Osteoblast (primary cell): Measurements from ENCODE around the gene TBC1D21. TPM values are rescaled to one million over a fixed set of nuclear protein-coding genes. Genes with fewer than 3 reads are reported as not detected.

ENCODE experiments used
- DNase-seq: peaks from one replicate; pipeline ENCODE4 v3.0.0; 2011; ENCODE audit warnings: low spot score, mixed read lengths; ENCODE audit not compliant: insufficient read length; ENCODE audit errors: missing footprints
- H2AFZ ChIP-seq: 2 replicates; pipeline ENCODE4 v1.6.0; 2011; ENCODE audit warnings: mild to moderate bottlenecking, low read length
- H3K27ac ChIP-seq: 2 replicates; pipeline ENCODE4 v1.5.1; 2011; ENCODE audit warnings: mild to moderate bottlenecking, low read depth, low read length, moderate library complexity
- H3K27me3 ChIP-seq: 2 replicates; pipeline ENCODE4 v1.6.0; 2012; ENCODE audit warnings: mild to moderate bottlenecking, control low read depth, inconsistent platforms, low read length, moderate library complexity; ENCODE audit not compliant: insufficient read depth
- H3K36me3 ChIP-seq: 2 replicates; pipeline ENCODE4 v1.5.1; 2011; ENCODE audit warnings: mild to moderate bottlenecking, low read length, control low read depth, moderate library complexity; ENCODE audit not compliant: insufficient read depth
- H3K4me1 ChIP-seq: 2 replicates; pipeline ENCODE4 v1.5.1; 2011; ENCODE audit warnings: mild to moderate bottlenecking, low read length, control low read depth, moderate library complexity; ENCODE audit not compliant: insufficient read depth
- H3K4me2 ChIP-seq: 2 replicates; pipeline ENCODE4 v1.6.0; 2011; ENCODE audit warnings: mild to moderate bottlenecking, low read length; ENCODE audit not compliant: insufficient read depth
- H3K4me3 ChIP-seq: fragments of 200-600 bp; sonication (generic); 3 replicates; pipeline ENCODE4 v1.5.1; 2012; ENCODE audit warnings: mild to moderate bottlenecking, low read length, inconsistent platforms; ENCODE audit not compliant: insufficient read depth
- H3K79me2 ChIP-seq: 2 replicates; pipeline ENCODE4 v1.6.0; 2012; ENCODE audit warnings: mild to moderate bottlenecking, low read length, control low read depth, inconsistent platforms; ENCODE audit not compliant: insufficient read depth
- H3K9me3 ChIP-seq: 2 replicates; pipeline ENCODE4 v1.5.1; 2011; ENCODE audit warnings: low read depth, low read length, control low read depth
- H4K20me1 ChIP-seq: 2 replicates; pipeline ENCODE4 v1.6.0; 2012; ENCODE audit warnings: mild to moderate bottlenecking, low read length, control low read depth; ENCODE audit not compliant: insufficient read depth
- total RNA-seq: library from RNA; depleted of rRNA; stranded (reverse); fragments of >200 nt; gene quantifications from 2 replicates; pipeline ENCODE4 v1.2.3, GENCODE V29; 2012
- TF ChIP-seq, protein P1 (sequence below): IDR thresholded peaks from 2 replicates; pipeline ENCODE4 v1.5.1; 2011; ENCODE audit warnings: mild to moderate bottlenecking, low read depth, low read length, moderate library complexity; ENCODE audit errors: extremely low read depth

Gene TBC1D21
- total RNA-seq, 1 donor = not detected

DNA sequence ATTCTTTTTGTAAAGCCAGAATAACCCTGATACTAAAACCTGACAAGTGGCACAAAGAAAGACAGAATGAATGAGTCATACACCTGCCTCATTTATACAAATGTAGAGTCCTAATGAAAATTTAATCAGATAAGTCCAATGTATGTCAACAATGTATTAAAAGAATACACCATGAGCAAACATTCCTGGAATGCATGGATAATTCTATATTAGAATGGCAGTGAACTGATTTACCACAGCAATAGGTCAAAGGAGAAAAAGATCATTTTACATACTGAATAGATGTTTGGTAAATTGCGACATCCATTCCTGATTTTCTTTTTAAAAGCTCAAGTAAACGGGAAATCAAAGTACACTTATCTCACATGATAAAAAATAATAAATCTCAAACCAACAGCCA, 41.7 kb downstream of the TBC1D21 start:
- Histone ChIP-seq H3K79me2 (no peaks in the 10 kb centered on the region), H3K4me3 (no peak overlapping the region), H4K20me1 (no peaks in the 10 kb centered on the region), H3K27ac (no peak overlapping the region), H3K4me1 (peaks cover 7% of the 10 kb centered on the region), H3K4me2 (no peak overlapping the region), H3K9me3 (no peaks in the 10 kb centered on the region), H3K36me3 (peaks cover 3% of the 10 kb centered on the region), H3K27me3 (no peaks in the 10 kb centered on the region), H2AFZ (no peak overlapping the region)
- DNase-seq = no peak
- TF ChIP-seq, protein P1, sequence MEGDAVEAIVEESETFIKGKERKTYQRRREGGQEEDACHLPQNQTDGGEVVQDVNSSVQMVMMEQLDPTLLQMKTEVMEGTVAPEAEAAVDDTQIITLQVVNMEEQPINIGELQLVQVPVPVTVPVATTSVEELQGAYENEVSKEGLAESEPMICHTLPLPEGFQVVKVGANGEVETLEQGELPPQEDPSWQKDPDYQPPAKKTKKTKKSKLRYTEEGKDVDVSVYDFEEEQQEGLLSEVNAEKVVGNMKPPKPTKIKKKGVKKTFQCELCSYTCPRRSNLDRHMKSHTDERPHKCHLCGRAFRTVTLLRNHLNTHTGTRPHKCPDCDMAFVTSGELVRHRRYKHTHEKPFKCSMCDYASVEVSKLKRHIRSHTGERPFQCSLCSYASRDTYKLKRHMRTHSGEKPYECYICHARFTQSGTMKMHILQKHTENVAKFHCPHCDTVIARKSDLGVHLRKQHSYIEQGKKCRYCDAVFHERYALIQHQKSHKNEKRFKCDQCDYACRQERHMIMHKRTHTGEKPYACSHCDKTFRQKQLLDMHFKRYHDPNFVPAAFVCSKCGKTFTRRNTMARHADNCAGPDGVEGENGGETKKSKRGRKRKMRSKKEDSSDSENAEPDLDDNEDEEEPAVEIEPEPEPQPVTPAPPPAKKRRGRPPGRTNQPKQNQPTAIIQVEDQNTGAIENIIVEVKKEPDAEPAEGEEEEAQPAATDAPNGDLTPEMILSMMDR = no peak

DNA sequence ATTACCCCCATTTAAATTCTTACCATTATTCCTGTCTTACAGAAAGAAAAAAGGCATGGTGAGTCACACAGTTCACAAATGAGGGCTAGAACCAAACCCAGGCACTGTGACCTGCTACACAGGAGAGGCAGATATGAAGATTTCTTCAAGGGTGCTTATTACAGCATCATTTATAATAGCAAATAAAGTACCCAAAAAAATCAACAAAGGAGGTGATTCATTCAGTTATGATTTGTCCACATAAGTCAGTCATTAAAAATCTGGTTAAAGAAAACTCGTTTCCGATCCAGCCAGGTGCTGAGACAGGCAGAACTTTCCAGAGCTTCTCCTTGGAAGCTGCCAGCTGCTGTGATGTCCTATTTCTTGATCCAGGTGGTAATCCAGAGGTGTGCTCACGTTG, 45.4 kb downstream of the TBC1D21 start:
- no peak overlapping the region for H3K4me3 ChIP-seq
- H3K79me2 ChIP-seq = peaks cover 17% of the 10 kb centered on the region
- no peak overlapping the region for H3K27ac ChIP-seq
- peaks cover 36% of the 10 kb centered on the region for H3K4me1 ChIP-seq
- no peaks in the 10 kb centered on the region for H4K20me1 ChIP-seq
- H2AFZ ChIP-seq = no peak overlapping the region
- H3K36me3 ChIP-seq = peaks cover 3% of the 10 kb centered on the region
- TF ChIP-seq, protein P1 = no peak
- H3K27me3 ChIP-seq = no peaks in the 10 kb centered on the region
- no peak for DNase-seq
- H3K4me2 ChIP-seq = no peak overlapping the region
- no peaks in the 10 kb centered on the region for H3K9me3 ChIP-seq

DNA sequence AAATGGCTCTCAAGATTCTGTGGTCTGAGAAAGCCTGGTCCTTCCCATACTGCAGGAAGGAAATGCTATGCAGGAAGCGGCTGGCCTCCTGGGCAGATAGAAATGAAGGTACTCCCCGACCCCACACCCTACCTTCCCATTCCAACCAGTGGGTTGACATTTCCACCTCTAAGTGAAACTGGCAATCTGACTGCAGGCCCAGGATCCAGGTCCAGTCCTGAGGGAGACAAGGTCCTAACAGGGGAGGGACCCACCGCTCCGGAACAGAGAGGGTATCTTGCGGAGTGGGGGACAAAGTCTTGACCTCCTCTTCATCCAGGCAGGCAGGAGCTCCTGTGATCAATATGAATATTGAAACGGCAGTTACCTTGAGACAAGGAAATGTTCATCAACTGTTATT, 46.3 kb downstream of the TBC1D21 start:
- peaks cover 45% of the 10 kb centered on the region for H3K4me1 ChIP-seq
- no peaks in the 10 kb centered on the region for H4K20me1 ChIP-seq
- H3K36me3 ChIP-seq = peaks cover 3% of the 10 kb centered on the region
- H3K79me2 ChIP-seq = peaks cover 18% of the 10 kb centered on the region
- H3K27ac ChIP-seq = no peak overlapping the region
- no peak for DNase-seq
- H3K9me3 ChIP-seq = no peaks in the 10 kb centered on the region
- H2AFZ ChIP-seq = no peak overlapping the region
- H3K27me3 ChIP-seq = no peaks in the 10 kb centered on the region
- H3K4me3 ChIP-seq = no peak overlapping the region
- no peak overlapping the region for H3K4me2 ChIP-seq
- TF ChIP-seq, protein P1 = no peak

DNA sequence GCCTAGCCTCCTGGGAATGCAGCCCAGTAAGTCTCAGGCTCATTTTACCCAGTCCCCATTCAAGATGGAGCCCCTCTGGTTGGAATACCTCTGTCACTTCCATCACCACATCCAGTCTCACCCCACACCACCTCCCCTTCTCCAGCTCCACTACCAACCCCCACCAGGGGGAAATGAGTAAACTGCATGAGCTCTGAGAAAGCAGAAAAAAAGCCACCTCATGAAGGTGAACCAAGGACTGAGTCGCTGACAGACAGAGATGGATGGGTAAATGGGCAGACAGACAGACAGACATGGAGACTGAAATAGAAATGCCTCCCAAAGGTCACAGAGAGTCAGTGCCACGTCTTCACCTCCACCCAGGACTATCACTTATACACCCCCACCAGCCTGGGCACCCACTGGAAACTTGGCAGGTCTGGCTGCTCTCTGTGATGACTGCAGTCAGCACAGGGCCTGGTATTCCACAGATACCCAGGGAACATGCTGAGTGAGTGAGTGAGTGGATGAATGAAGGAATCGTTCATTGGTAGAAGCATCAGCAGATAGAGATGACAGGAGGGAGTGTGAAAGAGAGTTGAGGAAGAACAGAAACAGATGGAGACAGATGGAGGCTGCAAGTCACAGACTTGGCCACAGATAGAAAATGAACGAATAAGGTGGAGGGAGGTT, 48.0 kb downstream of the TBC1D21 start:
- peak; percentile 83 for DNase-seq
- peaks cover 59% of the 10 kb centered on the region for H3K4me1 ChIP-seq
- H2AFZ ChIP-seq = no peak overlapping the region
- no peak overlapping the region for H3K4me3 ChIP-seq
- no peak overlapping the region for H3K4me2 ChIP-seq
- peak overlapping the region; percentile 65 for H3K27ac ChIP-seq
- peaks cover 30% of the 10 kb centered on the region for H3K79me2 ChIP-seq
- TF ChIP-seq, protein P1 = no peak
- H3K36me3 ChIP-seq = peaks cover 3% of the 10 kb centered on the region
- no peaks in the 10 kb centered on the region for H3K9me3 ChIP-seq
- no peaks in the 10 kb centered on the region for H3K27me3 ChIP-seq
- no peaks in the 10 kb centered on the region for H4K20me1 ChIP-seq
